HG03097 (cell line): ENCODE data around the gene FANCC.

Experiments
- ATAC-seq: cut with Tn5 transposase; IDR thresholded peaks from one replicate; pipeline ENCODE4 v1.9.1; 2021; ENCODE audit not compliant: unreplicated experiment, low FRiP score

The FANCC gene

GRCh38 chr9:95129476-95130291 lies 187.8 kb downstream of the FANCC start:
- ATAC-seq, result no peak

- ATAC-seq, result no peak
Measured at GRCh38 chr9:95128177-95128524, 189.4 kb downstream of the FANCC start.

GRCh38 chr9:95127249-95128176 lies 190.0 kb downstream of the FANCC start:
- no peak for ATAC-seq

- ATAC-seq, result no peak
Measured at GRCh38 chr9:95126739-95127138, 190.8 kb downstream of the FANCC start.

GRCh38 chr9:95125652-95126051 lies 191.9 kb downstream of the FANCC start:
- ATAC-seq, result no peak

GRCh38 chr9:95124582-95125367 lies 192.7 kb downstream of the FANCC start:
- no peak for ATAC-seq

- ATAC-seq, result no peak
Measured at GRCh38 chr9:95120781-95121370, 196.6 kb downstream of the FANCC start.

GRCh38 chr9:95118596-95118995 lies 198.9 kb downstream of the FANCC start:
- ATAC-seq, result no peak

- ATAC-seq, result no peak
Measured at GRCh38 chr9:95116808-95117204, 200.7 kb downstream of the FANCC start.

GRCh38 chr9:95116002-95116807 lies 201.3 kb downstream of the FANCC start:
- ATAC-seq, result no peak

GRCh38 chr9:95115104-95115503 lies 202.4 kb downstream of the FANCC start:
- no peak for ATAC-seq

GRCh38 chr9:95112436-95113280 lies 204.9 kb downstream of the FANCC start:
- no peak for ATAC-seq

- no peak for ATAC-seq
Measured at GRCh38 chr9:95111716-95112115, 205.8 kb downstream of the FANCC start.

GRCh38 chr9:95110921-95111525 lies 206.5 kb downstream of the FANCC start:
- ATAC-seq, result no peak

- ATAC-seq, result no peak
Measured at GRCh38 chr9:95109456-95109855, 208.1 kb downstream of the FANCC start.

- ATAC-seq, result no peak
Measured at GRCh38 chr9:95108777-95109176, 208.7 kb downstream of the FANCC start.

- ATAC-seq, result no peak
Measured at GRCh38 chr9:95107976-95108375, 209.5 kb downstream of the FANCC start.

- no peak for ATAC-seq
Measured at GRCh38 chr9:95107001-95107749, 210.3 kb downstream of the FANCC start.
